GM21723 (cell line): ENCODE measurements around the gene OR4D1.

ENCODE experiments used
- ATAC-seq: cut with Tn5 transposase; IDR thresholded peaks from one replicate; pipeline ENCODE4 v1.9.1; 2021; ENCODE audit warnings: mild to moderate bottlenecking, moderate library complexity; ENCODE audit not compliant: unreplicated experiment

The OR4D1 gene

GRCh38 chr17:58153046-58153445 lies 4.9 kb downstream of the OR4D1 start:
- ATAC-seq, result no peak

GRCh38 chr17:58153671-58154070 lies 5.5 kb downstream of the OR4D1 start:
- ATAC-seq, result no peak

GRCh38 chr17:58156839-58157803 lies 8.9 kb downstream of the OR4D1 start:
- ATAC-seq, result no peak

- ATAC-seq, result no peak
Observed at GRCh38 chr17:58158181-58158580, 10.0 kb downstream of the OR4D1 start.

GRCh38 chr17:58161566-58161965 lies 13.4 kb downstream of the OR4D1 start:
- no peak for ATAC-seq

- no peak for ATAC-seq
Observed at GRCh38 chr17:58165981-58166380, 17.8 kb downstream of the OR4D1 start.

GRCh38 chr17:58166682-58167081 lies 18.5 kb downstream of the OR4D1 start, which contains the start of gene OR4D2:
Gene OR4D2 (plus strand): TSS chr17:58166982. CDS start chr17:58169656, 2,674 bp downstream.
- no peak for ATAC-seq

GRCh38 chr17:58170622-58171021 lies 22.4 kb downstream of the OR4D1 start:
- no peak for ATAC-seq

- no peak for ATAC-seq
Observed at GRCh38 chr17:58172369-58173071, 24.3 kb downstream of the OR4D1 start.

GRCh38 chr17:58174871-58175270 lies 26.7 kb downstream of the OR4D1 start:
- ATAC-seq, result no peak

GRCh38 chr17:58176200-58176599 lies 28.0 kb downstream of the OR4D1 start:
- ATAC-seq, result no peak

GRCh38 chr17:58181796-58182195 lies 33.6 kb downstream of the OR4D1 start:
- ATAC-seq, result no peak

- no peak for ATAC-seq
Observed at GRCh38 chr17:58183514-58183913, 35.3 kb downstream of the OR4D1 start.

- no peak for ATAC-seq
Observed at GRCh38 chr17:58184308-58184985, 36.3 kb downstream of the OR4D1 start.

- ATAC-seq, result no peak
Observed at GRCh38 chr17:58184986-58185761, 37.0 kb downstream of the OR4D1 start.

GRCh38 chr17:58186591-58186990 lies 38.4 kb downstream of the OR4D1 start:
- ATAC-seq, result no peak

- no peak for ATAC-seq
Observed at GRCh38 chr17:58187063-58187462, 38.9 kb downstream of the OR4D1 start.

- no peak for ATAC-seq
Observed at GRCh38 chr17:58187675-58188074, 39.5 kb downstream of the OR4D1 start.

GRCh38 chr17:58189436-58190146 lies 41.4 kb downstream of the OR4D1 start:
- ATAC-seq, result no peak
